Hepatocyte (in vitro differentiated cells): Measurements from ENCODE around the gene PPP2R1B.

ENCODE experiments used
- EZH2 ChIP-seq: fragments of 200-600 bp; sonication (generic); IDR thresholded peaks from 2 replicates; pipeline ENCODE4 v1.6.1; 2016; ENCODE audit warnings: antibody characterized with exemption, mild to moderate bottlenecking, borderline replicate concordance
- EZH2phosphoT487 ChIP-seq: fragments of 200-600 bp; sonication (generic); IDR thresholded peaks from one replicate; pipeline ENCODE4 v1.6.1; 2018; ENCODE audit warnings: antibody characterized with exemption, mild to moderate bottlenecking, low read depth, moderate library complexity; ENCODE audit not compliant: unreplicated experiment, severe bottlenecking
- TF ChIP-seq, protein P1 (sequence below): fragments of 200-600 bp; sonication (generic); IDR thresholded peaks from 2 replicates; pipeline ENCODE4 v1.5.1; 2016; ENCODE audit warnings: antibody characterized with exemption, mild to moderate bottlenecking; ENCODE audit not compliant: poor library complexity

GRCh38 chr11:111691176-111691575 lies 75.0 kb downstream of the PPP2R1B start:
- TF ChIP-seq, protein P1, sequence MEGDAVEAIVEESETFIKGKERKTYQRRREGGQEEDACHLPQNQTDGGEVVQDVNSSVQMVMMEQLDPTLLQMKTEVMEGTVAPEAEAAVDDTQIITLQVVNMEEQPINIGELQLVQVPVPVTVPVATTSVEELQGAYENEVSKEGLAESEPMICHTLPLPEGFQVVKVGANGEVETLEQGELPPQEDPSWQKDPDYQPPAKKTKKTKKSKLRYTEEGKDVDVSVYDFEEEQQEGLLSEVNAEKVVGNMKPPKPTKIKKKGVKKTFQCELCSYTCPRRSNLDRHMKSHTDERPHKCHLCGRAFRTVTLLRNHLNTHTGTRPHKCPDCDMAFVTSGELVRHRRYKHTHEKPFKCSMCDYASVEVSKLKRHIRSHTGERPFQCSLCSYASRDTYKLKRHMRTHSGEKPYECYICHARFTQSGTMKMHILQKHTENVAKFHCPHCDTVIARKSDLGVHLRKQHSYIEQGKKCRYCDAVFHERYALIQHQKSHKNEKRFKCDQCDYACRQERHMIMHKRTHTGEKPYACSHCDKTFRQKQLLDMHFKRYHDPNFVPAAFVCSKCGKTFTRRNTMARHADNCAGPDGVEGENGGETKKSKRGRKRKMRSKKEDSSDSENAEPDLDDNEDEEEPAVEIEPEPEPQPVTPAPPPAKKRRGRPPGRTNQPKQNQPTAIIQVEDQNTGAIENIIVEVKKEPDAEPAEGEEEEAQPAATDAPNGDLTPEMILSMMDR = no peak
- TF ChIP-seq EZH2 (no peak), EZH2phosphoT487 (no peak)
